T-helper 1 cell treated with Interleukin-12 subunit alpha and Interleukin-12 subunit beta and Interleukin-4 antibody, amounts not matched to agents 30 ng/mL and 1 ng/mL, for 36 hours (primary cell): ENCODE results near the gene NR1H3. TPM values are rescaled to one million over a fixed set of nuclear protein-coding genes. Genes with fewer than 3 reads are reported as not detected.

ENCODE experiments used
- intact Hi-C: fragments of 100-400 bp; cut with micrococcal nuclease; formaldehyde crosslinking; loops from one replicate; pipeline ENCODE4 v1.15.1; 2024
- total RNA-seq: library from RNA; stranded (reverse); gene quantifications from 2 replicates; pipeline ENCODE4 v1.2.3, GENCODE V29; 2022

Gene NR1H3
- total RNA-seq, 1 donor from 2014 or later, result 9.0 TPM

DNA sequence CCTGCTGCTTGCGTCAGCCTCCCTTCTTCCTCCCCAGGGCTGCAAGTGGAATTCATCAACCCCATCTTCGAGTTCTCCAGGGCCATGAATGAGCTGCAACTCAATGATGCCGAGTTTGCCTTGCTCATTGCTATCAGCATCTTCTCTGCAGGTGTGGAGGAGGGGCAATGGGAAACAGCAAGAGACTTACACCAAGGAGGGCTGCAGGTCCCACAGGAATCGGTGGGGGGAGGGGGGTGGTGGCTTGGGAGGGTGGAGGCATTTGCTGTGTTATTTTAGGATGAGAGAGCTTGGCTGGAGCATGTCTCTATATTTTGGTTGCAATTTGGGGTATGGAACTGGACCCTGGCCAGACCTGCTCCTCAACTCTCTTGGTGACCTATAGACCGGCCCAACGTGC, 10.1 kb downstream of the NR1H3 start:
- intact Hi-C loops, result no loop called here

DNA sequence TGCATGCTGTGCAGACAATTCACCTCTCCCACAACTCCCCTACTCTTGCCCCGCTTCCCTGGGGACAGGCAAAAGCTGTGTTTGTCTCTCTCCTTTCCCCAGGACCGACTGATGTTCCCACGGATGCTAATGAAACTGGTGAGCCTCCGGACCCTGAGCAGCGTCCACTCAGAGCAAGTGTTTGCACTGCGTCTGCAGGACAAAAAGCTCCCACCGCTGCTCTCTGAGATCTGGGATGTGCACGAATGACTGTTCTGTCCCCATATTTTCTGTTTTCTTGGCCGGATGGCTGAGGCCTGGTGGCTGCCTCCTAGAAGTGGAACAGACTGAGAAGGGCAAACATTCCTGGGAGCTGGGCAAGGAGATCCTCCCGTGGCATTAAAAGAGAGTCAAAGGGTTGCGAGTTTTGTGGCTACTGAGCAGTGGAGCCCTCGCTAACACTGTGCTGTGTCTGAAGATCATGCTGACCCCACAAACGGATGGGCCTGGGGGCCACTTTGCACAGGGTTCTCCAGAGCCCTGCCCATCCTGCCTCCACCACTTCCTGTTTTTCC, 10.7 kb downstream of the NR1H3 start:
- intact Hi-C loops, result loop anchor here (1.0 kb wide), 12 partner anchors 20 to 651 kb away; partner anchors contain the start of genes ACP2, ARHGAP1, ATG13 and CELF1

DNA sequence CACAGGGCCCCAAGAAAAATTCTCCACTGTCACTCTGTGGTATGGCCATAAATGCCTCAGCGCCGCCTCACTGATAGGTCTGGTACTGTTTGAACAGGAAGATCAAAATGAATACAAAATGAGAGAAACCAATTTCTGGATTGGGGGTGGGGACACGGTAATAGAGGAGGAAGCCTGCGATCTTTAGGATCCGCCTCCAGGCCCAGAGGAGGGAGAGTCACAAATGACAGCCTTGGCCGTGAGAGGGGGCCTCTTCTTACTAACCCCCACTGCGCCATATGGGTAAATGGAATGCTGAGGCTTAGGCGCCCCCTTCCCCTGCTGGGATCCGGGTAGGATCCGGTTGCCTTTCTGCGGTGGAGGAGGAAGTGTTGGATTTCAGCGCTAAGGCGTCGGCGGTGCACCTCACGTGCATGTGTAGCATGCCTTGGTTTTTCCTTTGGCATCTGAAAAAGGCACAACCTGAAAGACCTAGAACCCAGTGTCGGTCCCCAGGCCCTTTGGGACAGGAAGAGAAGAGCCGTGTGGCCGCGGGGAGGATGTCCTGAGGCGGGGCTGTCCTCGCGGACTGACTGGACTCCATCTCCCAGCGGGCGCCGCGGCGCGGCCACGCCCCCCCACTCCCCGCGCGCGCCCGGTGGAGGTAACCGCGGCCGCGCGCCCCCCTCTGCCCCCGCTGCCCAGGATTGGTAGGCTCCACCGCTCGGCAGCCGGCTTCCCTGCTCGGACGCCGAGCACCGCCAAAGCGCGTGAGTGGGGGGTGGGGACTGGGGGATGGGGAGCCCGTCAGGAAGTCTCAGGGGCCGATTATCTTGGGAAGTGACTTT, 11.4 kb downstream of the NR1H3 start:
- intact Hi-C loops, result loop anchor here (1.0 kb wide), 12 partner anchors 21 to 652 kb away; partner anchors contain the start of genes ACP2, ARHGAP1, ATG13 and CELF1

DNA sequence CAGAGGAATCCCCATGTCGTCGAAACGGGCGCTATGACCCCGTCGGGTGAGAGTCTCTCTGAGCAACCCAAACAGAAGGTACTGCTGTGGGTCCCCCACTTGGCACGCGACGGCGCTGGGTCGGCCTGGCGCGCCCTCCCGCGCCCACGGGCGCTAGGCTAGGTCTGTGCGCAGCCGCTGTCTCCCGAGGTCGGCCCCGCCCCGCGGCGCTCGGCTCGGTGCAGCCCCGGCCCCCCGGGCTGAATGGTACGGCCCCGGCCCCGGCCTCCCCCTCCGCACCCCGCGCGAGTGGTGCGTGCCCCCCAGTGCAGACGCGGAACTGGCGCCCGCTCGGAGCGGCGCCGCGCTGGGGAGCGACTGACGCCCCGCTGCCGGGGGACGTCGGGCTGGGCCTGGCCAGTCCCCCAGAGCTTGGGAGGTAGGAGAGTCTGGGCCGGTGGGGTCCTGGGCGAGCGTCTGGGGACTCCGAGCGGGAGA, 12.1 kb downstream of the NR1H3 start, which contains the start of gene MADD:
Gene MADD, plus strand, starts transcription at position 305 of the 477 bp plus-strand sequence.
- intact Hi-C loops, result loop anchor here (1.0 kb wide), 12 partner anchors 22 to 653 kb away; partner anchors contain the start of genes ACP2, ARHGAP1, ATG13 and CELF1

DNA sequence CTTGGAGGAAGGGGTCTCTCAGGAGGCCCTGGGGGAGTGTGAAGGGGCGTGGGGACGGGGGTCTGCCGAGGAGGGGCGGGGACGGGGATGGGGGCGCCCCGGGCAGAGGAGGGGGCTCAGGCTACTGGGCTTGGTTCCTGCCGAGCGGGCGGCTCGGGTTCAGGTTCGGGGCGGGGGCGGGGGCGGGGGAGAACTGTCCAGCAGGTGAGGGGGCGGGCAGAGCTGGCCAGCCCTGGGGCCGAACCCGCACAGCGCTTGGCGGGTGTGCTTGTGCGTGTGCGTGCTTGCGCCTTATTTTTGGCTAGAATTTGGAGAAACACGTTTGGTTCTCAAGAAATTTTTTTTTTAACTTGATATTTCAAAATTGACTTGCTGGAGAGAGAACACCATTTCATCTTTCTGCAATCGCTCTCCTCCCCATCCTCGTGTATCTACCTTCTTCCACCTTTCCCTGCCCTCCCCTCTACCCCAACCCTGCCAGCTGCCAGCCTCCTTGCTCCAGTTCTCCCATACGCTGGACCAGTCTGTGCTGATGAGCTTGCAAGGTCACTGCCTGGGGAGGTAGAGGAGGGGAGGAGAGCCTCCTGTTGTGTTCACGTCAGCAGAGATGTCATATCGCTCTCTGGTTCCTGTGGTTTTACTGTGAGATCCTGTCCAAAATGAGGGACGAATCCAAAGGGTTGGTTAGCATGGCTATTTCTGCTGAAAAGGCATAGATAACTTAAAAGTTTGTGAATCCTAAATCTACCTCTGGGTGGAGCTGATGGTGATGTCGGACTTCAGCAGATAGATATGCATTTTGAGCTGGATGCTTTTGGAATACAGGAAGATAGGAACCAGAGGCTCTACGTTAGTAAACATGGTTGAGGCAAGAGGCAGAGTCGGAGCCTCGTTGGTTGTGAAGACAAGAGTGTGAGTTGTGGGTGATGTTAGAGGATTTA, 12.8 kb downstream of the NR1H3 start:
- intact Hi-C loops, result no loop called here

DNA sequence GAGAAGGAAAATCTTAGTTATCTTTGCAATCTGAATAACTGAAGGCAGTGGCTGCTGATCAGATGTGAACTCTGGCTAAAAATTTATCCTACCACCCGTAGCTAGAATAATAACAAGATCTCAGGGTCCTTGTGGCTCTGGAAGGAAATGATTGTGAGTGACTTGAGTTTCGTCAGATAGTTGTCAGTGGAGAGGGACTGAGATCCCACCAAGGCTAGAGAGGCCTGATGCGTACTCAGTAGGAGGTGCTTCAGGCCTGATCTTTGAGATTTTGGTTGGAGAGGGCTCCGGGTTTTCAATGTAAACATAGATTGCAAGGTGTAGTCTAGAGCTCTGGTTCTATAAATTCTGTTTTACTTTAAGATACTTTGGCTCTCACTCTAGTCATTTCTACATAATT, 13.5 kb downstream of the NR1H3 start:
- intact Hi-C loops, result no loop called here

DNA sequence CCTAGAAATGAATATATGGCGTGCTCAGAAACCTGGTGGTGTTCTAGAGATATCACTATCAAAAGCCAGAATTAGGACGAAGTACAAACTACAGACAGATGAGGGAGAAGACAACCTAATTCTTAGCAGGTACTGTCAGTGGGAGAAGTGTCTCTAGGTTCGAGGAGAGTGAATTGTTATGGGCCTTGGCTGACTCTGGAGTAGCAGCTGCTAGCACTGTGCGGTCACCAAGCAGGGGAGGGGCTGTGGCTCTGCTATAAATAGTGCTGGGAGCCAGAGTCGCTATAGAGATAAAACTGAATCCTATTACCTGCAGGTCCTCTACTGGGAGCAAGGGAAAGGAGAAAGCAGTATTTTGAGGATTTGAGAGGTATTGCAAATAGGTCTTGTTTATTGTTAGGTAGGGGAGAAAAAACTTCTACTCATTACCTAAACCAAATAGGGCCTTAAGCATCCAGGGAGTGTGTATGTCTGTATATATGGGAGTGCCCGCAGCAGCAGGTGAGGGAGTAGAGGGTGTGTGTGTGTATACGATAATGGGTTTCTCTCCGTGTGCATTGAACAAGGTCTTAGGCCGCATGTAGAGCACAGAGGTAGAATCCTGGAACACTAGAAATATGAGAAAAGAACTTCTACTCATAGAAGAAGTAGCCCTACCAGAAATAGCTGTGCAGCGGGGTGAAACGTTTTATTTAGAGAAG, 14.3 kb downstream of the NR1H3 start:
- intact Hi-C loops, result no loop called here

DNA sequence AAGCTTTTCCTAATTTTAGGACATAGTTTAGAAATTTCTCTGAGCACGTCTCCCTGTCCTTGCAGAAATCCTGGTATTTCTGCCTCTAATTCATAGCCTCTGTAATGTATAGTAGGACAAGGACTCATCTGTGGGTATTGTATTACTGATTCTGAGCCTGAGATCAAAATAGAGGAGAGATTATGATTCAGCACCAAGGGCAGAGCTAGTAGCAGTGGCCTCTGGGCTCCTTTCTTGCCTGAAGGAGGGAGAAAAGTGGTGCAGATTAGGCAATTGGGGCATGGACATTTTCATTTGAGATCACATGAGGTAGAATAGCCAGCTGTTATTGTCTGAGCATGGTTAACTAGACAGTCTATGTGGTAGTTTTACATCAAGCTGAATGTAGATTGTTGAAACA, 14.9 kb downstream of the NR1H3 start:
- intact Hi-C loops, result loop anchor here (1.0 kb wide), 1 partner anchor 574 kb away; no protein-coding TSS in a partner anchor

DNA sequence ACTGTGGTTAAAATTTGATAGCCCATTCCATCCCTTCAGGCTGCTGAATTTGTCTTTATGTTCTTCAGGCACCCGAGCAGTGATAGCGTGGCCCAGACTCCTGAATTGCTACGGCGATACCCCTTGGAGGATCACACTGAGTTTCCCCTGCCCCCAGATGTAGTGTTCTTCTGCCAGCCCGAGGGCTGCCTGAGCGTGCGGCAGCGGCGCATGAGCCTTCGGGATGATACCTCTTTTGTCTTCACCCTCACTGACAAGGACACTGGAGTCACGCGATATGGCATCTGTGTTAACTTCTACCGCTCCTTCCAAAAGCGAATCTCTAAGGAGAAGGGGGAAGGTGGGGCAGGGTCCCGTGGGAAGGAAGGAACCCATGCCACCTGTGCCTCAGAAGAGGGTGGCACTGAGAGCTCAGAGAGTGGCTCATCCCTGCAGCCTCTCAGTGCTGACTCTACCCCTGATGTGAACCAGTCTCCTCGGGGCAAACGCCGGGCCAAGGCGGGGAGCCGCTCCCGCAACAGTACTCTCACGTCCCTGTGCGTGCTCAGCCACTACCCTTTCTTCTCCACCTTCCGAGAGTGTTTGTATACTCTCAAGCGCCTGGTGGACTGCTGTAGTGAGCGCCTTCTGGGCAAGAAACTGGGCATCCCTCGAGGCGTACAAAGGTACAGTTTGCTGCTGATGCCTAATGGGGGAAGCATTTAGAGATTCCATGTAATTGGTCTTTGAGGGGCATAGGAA, 16.9 kb downstream of the NR1H3 start:
- intact Hi-C loops, result no loop called here

DNA sequence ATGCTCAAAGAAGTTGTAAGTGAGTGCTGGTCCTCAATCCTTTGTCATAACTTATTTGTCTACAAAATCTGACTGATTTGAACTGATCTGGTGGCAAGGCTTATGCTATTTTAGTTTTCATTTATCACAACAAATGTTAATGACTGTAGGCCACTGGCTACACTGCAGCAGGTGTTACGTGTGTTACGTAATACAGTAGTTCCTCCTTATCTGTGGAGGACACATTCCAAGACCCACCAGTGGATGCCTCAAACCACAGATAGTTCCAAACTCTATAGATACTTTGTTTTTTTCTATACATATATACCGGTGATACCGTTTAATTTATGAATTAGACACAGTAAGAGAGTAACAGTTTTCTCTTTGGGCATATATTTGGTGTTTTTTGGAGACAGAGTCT, 19.1 kb downstream of the NR1H3 start:
- intact Hi-C loops, result no loop called here

DNA sequence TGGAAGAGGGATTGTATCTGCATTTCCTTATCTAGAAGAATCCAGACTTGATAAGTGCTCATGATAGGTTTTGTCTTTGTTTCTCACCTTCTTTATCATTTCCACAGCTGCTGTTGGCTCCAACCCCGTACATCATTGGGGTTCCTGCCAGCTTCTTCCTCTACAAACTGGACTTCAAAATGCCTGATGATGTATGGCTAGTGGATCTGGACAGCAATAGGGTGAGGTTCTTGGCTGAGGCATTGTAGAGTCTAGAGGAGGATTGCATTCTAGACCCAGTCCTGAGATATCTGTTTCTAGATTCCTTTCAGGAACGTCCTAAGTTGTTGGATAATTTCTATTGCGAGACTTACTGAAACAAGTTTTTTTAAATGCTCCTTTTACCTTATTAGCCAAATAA, 20.3 kb downstream of the NR1H3 start:
- intact Hi-C loops, result no loop called here

DNA sequence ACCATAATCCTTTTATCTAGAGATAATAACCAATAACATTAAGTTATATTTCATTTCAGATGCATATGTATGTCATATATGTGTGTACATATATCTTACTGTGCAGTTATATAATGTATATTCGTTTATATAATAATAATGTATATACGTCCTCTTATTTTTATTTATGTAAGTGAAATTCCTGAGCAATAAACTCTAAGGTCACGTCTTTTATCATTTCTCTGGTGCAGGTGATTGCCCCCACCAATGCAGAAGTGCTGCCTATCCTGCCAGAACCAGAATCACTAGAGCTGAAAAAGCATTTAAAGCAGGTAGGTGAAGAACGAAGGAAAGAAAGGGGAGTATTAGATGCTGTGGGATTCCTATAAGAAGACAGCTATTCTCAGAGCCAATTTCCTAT, 21.0 kb downstream of the NR1H3 start:
- intact Hi-C loops, result no loop called here

DNA sequence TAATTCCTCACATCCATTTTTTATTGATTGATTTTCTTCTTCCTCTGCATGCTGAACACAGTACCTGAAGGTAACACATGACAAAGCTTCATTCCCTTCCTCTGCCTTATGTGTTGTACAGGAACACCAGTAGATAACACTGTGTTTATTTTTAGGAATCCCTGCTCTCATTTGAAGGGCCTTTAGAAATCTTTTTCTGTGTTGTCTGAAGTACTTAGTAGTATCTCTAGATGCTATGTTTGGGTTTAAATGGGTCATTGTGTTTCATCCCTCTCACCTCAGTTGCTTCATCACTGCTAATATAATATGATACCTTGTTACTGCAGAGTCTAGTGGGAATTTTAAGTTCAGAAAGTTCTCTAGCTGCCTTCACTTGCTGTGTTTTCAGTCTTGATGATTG, 22.3 kb downstream of the NR1H3 start:
- intact Hi-C loops, result loop anchor here (2.0 kb wide), 1 partner anchor 547 kb away; no protein-coding TSS in a partner anchor

DNA sequence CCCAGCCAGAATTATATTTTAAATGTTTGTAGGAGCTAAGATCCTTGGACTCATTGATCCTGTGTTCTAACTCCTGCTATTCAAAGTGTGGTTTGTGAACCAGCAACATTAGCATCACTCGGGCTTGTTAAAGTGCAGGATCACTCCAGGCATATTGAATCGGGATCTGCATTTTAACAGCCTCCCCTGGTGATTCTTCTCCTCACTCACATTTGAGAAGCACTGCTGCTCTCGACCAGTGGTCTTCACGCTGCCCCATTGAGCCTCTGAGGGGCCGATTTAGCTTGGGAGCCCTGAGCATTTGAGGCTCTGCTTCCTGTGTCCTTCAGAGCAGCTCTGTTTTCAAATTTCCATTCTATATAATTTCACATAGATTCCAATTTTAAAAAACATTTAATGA, 23.1 kb downstream of the NR1H3 start:
- intact Hi-C loops, result loop anchor here (2.0 kb wide), 1 partner anchor 546 kb away; no protein-coding TSS in a partner anchor

DNA sequence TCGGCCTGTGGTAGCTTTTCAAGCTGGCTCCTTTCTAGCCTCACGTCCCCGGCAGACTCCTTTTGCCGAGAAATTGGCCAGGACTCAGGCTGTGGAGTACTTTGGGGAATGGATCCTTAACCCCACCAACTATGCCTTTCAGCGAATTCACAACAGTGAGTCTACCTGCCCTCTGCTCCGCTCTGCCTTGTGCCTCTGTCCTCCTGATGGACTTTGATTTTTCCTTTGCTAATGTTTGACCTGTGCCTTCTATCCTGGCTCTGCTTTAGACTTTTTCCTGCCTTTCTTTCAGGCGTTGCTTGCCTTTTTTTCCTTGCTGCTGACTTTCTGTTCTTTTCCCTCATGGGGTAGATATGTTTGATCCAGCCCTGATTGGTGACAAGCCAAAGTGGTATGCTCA, 24.7 kb downstream of the NR1H3 start:
- intact Hi-C loops, result no loop called here

DNA sequence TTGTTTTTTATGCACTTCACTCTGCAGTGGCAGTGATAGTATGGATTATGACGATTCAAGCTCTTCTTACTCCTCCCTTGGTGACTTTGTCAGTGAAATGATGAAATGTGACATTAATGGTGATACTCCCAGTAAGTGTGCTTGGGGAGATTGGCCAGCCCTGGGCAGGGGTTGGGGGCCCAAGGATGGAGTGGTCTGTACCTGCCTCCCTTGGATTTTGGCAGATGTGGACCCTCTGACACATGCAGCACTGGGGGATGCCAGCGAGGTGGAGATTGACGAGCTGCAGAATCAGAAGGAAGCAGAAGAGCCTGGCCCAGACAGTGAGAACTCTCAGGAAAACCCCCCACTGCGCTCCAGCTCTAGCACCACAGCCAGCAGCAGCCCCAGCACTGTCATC, 26.4 kb downstream of the NR1H3 start:
- intact Hi-C loops, result no loop called here

DNA sequence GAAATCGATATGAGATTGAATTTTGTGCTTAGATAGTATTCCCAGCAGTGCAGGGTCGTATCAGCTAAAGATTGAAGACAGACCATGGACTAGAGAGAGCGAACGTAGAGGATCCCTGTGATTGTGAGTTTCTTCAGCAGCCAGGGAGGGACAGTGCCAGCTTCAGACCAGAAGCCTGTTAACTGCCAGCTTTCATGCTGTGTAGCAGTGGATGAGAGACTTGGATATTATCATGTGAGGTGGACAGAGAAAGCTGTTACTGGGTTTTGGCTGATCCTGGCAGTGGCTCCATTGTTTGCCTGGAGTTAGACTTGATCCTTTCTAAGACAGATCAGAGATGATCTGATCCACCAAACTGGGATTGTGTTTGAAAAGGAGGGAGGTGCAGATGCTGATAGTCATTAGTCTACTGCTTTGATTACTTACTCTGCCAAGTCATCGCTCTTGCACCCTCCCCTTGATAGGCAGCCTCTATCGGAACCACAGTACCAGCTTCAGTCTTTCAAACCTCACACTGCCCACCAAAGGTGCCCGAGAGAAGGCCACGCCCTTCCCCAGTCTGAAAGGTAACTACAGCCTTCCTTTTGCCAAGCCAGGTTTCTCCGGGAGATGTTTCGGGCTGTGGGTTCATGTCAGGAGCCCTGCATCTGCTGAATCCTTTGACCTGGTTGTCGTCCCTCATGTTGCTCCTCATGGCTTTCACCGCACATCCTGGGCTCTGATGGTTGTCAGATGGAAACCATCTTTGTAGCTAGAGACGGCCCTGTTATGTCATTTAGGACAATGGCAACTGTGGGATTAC, 28.4 kb downstream of the NR1H3 start:
- intact Hi-C loops, result no loop called here

DNA sequence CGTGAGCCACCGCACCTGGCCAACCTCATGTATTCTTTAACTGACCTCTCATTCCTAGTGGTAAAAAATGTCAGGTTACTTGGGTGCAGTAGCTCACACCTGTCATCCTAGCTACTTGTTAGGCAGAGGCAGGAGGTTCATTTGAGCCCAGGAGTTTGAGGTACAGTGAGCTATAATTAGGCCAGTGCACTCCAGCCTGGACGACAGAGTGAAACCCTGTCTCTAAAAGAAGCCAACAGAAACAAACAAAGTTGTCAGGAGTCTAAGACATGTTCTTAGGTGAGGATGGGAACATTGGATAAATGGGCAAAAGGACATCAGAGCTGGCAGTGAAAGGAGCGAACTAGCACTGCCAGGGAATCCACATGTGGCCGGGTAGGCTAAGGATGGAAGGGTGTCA, 30.3 kb downstream of the NR1H3 start:
- intact Hi-C loops, result no loop called here

DNA sequence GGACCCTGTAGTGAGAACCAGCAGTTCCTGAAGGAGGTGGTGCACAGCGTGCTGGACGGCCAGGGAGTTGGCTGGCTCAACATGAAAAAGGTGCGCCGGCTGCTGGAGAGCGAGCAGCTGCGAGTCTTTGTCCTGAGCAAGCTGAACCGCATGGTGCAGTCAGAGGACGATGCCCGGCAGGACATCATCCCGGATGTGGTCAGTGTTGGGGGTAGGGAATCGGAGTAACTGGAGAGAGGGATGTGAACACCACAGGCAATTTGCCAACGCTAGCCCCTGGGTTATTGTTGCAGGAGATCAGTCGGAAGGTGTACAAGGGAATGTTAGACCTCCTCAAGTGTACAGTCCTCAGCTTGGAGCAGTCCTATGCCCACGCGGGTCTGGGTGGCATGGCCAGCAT, 32.1 kb downstream of the NR1H3 start:
- intact Hi-C loops, result no loop called here
